HepG2 (cell line): ENCODE measurements around the gene ZNF48. TPM values are rescaled to one million over a fixed set of nuclear protein-coding genes. Genes with fewer than 3 reads are reported as not detected.

ENCODE experiments used
- ISX ChIP-seq: sonication (generic); formaldehyde crosslinking; conservative IDR thresholded peaks from 2 replicates; pipeline ENCODE4 v1.5.0; 2020; ENCODE audit warnings: missing genetic modification reagents
- NBN ChIP-seq: fragments of 450-650 bp; conservative IDR thresholded peaks from 2 replicates; pipeline ENCODE4 v1.6.1; 2017
- SIN3B ChIP-seq: fragments of 150-350 bp; IDR thresholded peaks from 2 replicates; pipeline ENCODE4 v1.6.1; 2014; ENCODE audit warnings: low read length
- SNAI1 ChIP-seq: sonication (generic); formaldehyde crosslinking; IDR thresholded peaks from 2 replicates; pipeline ENCODE4 v1.5.0; 2020; ENCODE audit warnings: mild to moderate bottlenecking, missing genetic modification reagents, borderline replicate concordance
- ZNF30 ChIP-seq: sonication (generic); formaldehyde crosslinking; IDR thresholded peaks from 2 replicates; pipeline ENCODE4 v1.5.0; 2020; ENCODE audit warnings: mild to moderate bottlenecking, missing genetic modification reagents
- polyA plus RNA-seq, 8 experiments: library from polyadenylated mRNA; depleted of rRNA in 3 of 8; stranded (reverse) in 7 of 8; unstranded in 1 of 8; fragments of >200 nt; fragmentation: Illumina TruSeq in 4 of 8; extraction: Trizol in 4 of 8; gene quantifications; 2 replicates each; pipeline versions ENCODE4 v1.2.1 to v1.2.3, GENCODE V29; 2011 to 2016; ENCODE audit warnings: low read depth in 4 of 8, missing spikeins in 1 of 8, mixed read lengths in 1 of 8; ENCODE audit not compliant: insufficient read depth in 1 of 8
- total RNA-seq, 5 experiments: library from RNA; depleted of rRNA; stranded (reverse); fragments of >200 nt; fragmentation: Illumina TruSeq; extraction: Trizol; gene quantifications; 2 replicates each; pipeline ENCODE4 v1.2.3, GENCODE V29; 2016; ENCODE audit warnings: low read depth in 1 of 5
- TF ChIP-seq, protein P1 (sequence below): sonication (generic); formaldehyde crosslinking; conservative IDR thresholded peaks from 2 replicates; pipeline ENCODE4 v1.8.1; 2023; ENCODE audit warnings: missing genetic modification reagents
- TF ChIP-seq, protein P2 (sequence below): sonication (generic); formaldehyde crosslinking; IDR thresholded peaks from 2 replicates; pipeline ENCODE4 v1.5.1; 2020; ENCODE audit warnings: mild to moderate bottlenecking, missing genetic modification reagents, borderline replicate concordance
- TF ChIP-seq, protein P3 (sequence below): sonication (generic); formaldehyde crosslinking; IDR thresholded peaks from 2 replicates; pipeline ENCODE4; 2020; ENCODE audit warnings: missing genetic modification reagents, mild to moderate bottlenecking, borderline replicate concordance
- TF ChIP-seq, protein P4 (sequence below), 2 experiments: sonication (generic) in 1 of 2; formaldehyde crosslinking in 1 of 2; IDR thresholded peaks; 2 replicates each; pipeline versions ENCODE4 v1.6.1 to v1.9.0; 2014 to 2022; ENCODE audit warnings: antibody characterized with exemption in 1 of 2, borderline replicate concordance in 1 of 2, inconsistent platforms in 1 of 2, low read depth in 1 of 2, missing genetic modification reagents in 1 of 2
- TF ChIP-seq, protein P5 (sequence below): sonication (generic); formaldehyde crosslinking; IDR thresholded peaks from 2 replicates; pipeline ENCODE4 v1.5.0; 2020; ENCODE audit warnings: missing genetic modification reagents

The ZNF48 gene
- total and polyA plus RNA-seq, 2 of the 13 experiments (the other 11 are each of a cell fraction or from before 2014, with no cell fraction given), result 9.9 to 12.3 TPM

DNA sequence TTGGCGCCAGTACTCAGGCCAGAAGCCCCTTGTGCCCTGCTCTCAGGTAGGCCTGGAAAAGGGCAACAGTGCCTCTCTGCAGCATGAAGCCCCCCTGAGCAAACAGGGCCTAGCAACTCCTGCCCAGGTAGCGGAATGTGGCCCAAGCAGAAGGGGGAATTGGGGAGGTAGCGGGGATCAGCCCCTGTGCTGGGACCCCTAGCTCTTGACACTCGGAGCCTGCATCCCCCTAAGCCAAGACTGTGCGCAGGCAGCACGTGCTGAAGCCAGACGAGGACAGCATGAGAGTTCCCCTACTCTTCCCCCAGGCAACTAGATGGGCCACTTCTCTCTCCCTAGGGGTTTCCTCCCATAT is 39.3 kb upstream of the ZNF48 start (continued):
- TF ChIP-seq, protein P1, sequence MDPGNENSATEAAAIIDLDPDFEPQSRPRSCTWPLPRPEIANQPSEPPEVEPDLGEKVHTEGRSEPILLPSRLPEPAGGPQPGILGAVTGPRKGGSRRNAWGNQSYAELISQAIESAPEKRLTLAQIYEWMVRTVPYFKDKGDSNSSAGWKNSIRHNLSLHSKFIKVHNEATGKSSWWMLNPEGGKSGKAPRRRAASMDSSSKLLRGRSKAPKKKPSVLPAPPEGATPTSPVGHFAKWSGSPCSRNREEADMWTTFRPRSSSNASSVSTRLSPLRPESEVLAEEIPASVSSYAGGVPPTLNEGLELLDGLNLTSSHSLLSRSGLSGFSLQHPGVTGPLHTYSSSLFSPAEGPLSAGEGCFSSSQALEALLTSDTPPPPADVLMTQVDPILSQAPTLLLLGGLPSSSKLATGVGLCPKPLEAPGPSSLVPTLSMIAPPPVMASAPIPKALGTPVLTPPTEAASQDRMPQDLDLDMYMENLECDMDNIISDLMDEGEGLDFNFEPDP (CRISPR knock-in tag), result 0 out of 2 replicates have a peak, but pooled peaks have one; percentile 70
- no peak for TF ChIP-seq NBN
- TF ChIP-seq, protein P2, sequence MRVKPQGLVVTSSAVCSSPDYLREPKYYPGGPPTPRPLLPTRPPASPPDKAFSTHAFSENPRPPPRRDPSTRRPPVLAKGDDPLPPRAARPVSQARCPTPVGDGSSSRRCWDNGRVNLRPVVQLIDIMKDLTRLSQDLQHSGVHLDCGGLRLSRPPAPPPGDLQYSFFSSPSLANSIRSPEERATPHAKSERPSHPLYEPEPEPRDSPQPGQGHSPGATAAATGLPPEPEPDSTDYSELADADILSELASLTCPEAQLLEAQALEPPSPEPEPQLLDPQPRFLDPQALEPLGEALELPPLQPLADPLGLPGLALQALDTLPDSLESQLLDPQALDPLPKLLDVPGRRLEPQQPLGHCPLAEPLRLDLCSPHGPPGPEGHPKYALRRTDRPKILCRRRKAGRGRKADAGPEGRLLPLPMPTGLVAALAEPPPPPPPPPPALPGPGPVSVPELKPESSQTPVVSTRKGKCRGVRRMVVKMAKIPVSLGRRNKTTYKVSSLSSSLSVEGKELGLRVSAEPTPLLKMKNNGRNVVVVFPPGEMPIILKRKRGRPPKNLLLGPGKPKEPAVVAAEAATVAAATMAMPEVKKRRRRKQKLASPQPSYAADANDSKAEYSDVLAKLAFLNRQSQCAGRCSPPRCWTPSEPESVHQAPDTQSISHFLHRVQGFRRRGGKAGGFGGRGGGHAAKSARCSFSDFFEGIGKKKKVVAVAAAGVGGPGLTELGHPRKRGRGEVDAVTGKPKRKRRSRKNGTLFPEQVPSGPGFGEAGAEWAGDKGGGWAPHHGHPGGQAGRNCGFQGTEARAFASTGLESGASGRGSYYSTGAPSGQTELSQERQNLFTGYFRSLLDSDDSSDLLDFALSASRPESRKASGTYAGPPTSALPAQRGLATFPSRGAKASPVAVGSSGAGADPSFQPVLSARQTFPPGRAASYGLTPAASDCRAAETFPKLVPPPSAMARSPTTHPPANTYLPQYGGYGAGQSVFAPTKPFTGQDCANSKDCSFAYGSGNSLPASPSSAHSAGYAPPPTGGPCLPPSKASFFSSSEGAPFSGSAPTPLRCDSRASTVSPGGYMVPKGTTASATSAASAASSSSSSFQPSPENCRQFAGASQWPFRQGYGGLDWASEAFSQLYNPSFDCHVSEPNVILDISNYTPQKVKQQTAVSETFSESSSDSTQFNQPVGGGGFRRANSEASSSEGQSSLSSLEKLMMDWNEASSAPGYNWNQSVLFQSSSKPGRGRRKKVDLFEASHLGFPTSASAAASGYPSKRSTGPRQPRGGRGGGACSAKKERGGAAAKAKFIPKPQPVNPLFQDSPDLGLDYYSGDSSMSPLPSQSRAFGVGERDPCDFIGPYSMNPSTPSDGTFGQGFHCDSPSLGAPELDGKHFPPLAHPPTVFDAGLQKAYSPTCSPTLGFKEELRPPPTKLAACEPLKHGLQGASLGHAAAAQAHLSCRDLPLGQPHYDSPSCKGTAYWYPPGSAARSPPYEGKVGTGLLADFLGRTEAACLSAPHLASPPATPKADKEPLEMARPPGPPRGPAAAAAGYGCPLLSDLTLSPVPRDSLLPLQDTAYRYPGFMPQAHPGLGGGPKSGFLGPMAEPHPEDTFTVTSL (CRISPR knock-in tag), result peak; percentile 14; the same call in 1 of the 2 replicates
- no peak for TF ChIP-seq ISX
- TF ChIP-seq SIN3B, result no peak
- TF ChIP-seq, protein P3, sequence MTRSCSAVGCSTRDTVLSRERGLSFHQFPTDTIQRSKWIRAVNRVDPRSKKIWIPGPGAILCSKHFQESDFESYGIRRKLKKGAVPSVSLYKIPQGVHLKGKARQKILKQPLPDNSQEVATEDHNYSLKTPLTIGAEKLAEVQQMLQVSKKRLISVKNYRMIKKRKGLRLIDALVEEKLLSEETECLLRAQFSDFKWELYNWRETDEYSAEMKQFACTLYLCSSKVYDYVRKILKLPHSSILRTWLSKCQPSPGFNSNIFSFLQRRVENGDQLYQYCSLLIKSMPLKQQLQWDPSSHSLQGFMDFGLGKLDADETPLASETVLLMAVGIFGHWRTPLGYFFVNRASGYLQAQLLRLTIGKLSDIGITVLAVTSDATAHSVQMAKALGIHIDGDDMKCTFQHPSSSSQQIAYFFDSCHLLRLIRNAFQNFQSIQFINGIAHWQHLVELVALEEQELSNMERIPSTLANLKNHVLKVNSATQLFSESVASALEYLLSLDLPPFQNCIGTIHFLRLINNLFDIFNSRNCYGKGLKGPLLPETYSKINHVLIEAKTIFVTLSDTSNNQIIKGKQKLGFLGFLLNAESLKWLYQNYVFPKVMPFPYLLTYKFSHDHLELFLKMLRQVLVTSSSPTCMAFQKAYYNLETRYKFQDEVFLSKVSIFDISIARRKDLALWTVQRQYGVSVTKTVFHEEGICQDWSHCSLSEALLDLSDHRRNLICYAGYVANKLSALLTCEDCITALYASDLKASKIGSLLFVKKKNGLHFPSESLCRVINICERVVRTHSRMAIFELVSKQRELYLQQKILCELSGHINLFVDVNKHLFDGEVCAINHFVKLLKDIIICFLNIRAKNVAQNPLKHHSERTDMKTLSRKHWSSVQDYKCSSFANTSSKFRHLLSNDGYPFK (CRISPR knock-in tag), result peak; percentile 84
- TF ChIP-seq SNAI1 (CRISPR knock-in tag), result no peak
- TF ChIP-seq, protein P4, sequence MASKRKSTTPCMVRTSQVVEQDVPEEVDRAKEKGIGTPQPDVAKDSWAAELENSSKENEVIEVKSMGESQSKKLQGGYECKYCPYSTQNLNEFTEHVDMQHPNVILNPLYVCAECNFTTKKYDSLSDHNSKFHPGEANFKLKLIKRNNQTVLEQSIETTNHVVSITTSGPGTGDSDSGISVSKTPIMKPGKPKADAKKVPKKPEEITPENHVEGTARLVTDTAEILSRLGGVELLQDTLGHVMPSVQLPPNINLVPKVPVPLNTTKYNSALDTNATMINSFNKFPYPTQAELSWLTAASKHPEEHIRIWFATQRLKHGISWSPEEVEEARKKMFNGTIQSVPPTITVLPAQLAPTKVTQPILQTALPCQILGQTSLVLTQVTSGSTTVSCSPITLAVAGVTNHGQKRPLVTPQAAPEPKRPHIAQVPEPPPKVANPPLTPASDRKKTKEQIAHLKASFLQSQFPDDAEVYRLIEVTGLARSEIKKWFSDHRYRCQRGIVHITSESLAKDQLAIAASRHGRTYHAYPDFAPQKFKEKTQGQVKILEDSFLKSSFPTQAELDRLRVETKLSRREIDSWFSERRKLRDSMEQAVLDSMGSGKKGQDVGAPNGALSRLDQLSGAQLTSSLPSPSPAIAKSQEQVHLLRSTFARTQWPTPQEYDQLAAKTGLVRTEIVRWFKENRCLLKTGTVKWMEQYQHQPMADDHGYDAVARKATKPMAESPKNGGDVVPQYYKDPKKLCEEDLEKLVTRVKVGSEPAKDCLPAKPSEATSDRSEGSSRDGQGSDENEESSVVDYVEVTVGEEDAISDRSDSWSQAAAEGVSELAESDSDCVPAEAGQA (IDR thresholded peaks at IDR 0.05; ENCODE audit: low read depth), result 0 out of 2 replicates have a peak, but pooled peaks have one; percentile 15
- TF ChIP-seq, protein P4 (CRISPR knock-in tag; IDR thresholded peaks at IDR 0.05; ENCODE audit: borderline replicate concordance), result no peak
- peak; percentile 84; the same call in 1 of the 2 replicates for TF ChIP-seq ZNF30 (CRISPR knock-in tag)
- TF ChIP-seq, protein P5, sequence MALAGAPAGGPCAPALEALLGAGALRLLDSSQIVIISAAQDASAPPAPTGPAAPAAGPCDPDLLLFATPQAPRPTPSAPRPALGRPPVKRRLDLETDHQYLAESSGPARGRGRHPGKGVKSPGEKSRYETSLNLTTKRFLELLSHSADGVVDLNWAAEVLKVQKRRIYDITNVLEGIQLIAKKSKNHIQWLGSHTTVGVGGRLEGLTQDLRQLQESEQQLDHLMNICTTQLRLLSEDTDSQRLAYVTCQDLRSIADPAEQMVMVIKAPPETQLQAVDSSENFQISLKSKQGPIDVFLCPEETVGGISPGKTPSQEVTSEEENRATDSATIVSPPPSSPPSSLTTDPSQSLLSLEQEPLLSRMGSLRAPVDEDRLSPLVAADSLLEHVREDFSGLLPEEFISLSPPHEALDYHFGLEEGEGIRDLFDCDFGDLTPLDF, result no peak
